Mammary epithelial cell (primary cell): Measurements from ENCODE around the gene SMYD5.

Source experiments
- EZH2 ChIP-seq: IDR thresholded peaks from 2 replicates; pipeline ENCODE4 v1.6.1; 2012; ENCODE audit warnings: low read length, inconsistent platforms, borderline replicate concordance
- TF ChIP-seq, protein P1 (sequence below), 2 donors: IDR thresholded peaks in 1 of 2; conservative IDR thresholded peaks in 1 of 2; 2 replicates each; pipeline ENCODE4 v1.5.1; 2011 to 2012; ENCODE audit warnings: inconsistent platforms in 2 of 2, low read length in 2 of 2, mild to moderate bottlenecking in 2 of 2, control low read depth in 1 of 2, low read depth in 1 of 2; ENCODE audit not compliant: insufficient read depth in 1 of 2; ENCODE audit errors: extremely low read depth in 1 of 2

DNA sequence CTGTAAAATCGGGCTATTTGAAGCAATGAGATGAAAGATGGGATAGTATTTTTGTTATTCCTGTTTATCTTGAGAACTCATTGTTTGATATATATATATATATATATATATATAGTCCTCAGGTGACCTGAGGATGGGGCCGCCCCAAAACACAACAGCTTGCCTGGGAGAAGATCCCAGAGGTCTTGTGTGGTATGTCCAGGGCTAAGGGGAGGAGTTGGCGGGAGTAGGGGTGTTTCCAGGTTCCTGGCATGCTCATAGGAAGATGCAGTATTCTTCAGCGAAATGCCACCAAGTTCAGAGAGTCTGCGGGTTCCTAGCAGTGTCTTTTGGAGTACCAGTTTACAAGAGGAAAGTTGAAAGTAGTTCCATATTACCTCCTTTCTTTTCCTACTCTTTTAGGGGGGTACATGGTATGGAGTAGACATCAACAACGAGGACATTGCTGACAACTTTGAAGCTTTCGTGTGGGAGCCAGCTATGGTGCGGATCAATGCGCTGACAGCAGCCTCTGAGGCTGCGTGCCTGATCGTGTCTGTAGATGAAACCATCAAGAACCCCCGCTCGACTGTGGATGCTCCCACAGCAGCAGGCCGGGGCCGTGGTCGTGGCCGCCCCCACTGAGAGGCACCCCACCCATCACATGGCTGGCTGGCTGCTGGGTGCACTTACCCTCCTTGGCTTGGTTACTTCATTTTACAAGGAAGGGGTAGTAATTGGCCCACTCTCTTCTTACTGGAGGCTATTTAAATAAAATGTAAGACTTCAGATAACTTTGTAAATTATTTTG is 38.4 kb downstream of the SMYD5 start:
- TF ChIP-seq, protein P1, sequence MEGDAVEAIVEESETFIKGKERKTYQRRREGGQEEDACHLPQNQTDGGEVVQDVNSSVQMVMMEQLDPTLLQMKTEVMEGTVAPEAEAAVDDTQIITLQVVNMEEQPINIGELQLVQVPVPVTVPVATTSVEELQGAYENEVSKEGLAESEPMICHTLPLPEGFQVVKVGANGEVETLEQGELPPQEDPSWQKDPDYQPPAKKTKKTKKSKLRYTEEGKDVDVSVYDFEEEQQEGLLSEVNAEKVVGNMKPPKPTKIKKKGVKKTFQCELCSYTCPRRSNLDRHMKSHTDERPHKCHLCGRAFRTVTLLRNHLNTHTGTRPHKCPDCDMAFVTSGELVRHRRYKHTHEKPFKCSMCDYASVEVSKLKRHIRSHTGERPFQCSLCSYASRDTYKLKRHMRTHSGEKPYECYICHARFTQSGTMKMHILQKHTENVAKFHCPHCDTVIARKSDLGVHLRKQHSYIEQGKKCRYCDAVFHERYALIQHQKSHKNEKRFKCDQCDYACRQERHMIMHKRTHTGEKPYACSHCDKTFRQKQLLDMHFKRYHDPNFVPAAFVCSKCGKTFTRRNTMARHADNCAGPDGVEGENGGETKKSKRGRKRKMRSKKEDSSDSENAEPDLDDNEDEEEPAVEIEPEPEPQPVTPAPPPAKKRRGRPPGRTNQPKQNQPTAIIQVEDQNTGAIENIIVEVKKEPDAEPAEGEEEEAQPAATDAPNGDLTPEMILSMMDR (conservative IDR thresholded peaks at IDR 0.05 in 1 of 2, IDR thresholded peaks at IDR 0.05 in 1 of 2; ENCODE audit: extremely low read depth in 1 of 2, insufficient read depth in 1 of 2, low read depth in 1 of 2, low read length in 2 of 2): no peak
- TF ChIP-seq EZH2: no peak
